ENCODE data around the gene KDM1B. TPM values are rescaled to one million over a fixed set of nuclear protein-coding genes. Genes with fewer than 3 reads are reported as not detected.

The KDM1B gene
- total and polyA plus RNA-seq, 5 donors from 2014 or later: 0.94 to 13.1 (median 3.2) TPM

DNA sequence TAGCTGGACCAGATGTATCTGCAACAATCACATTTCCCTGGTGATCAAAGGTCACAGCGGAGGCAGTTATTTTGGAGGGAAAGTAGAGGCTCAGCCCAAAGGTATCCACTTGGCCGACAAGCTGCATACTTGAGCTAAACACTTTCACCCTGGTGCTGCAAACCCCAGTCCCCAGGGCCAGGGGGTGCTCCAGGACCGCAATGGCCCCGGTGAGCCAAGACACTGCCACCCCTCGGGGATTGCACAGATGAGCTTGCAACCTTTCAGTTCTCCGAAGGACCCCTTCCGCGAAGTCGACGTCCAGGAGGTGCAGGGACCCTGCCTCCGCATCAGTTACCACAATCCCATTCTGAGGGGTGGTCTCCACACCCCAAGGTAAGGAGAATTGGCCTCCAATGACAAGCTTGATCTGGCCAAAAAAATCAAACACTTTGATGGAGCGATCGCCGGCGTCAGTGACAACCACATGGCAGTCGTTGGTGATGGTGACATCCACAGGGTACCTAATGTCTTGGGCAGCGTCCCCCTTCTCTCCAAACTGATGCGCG is 33.6 kb upstream of the KDM1B start:
- ATAC-seq (ENCODE audit: low read depth in 2 of 2): no peak
- peaks cover 0 to 19% (median 9%) of the 10 kb centered on the region in 4 donors for H3K4me1 Mint-ChIP-seq
- H3K36me3 Mint-ChIP-seq: no peaks in the 10 kb centered on the region
- no peak overlapping the region for H3K4me3 ChIP-seq (ENCODE audit: low read depth, low read length)
- peak overlapping the region in 3 of 4 donors; percentile 67 to 88 (median 85) for H3K4me3 Mint-ChIP-seq
- no peaks in the 10 kb centered on the region for H3K27me3 Mint-ChIP-seq
- H3K27me3 ChIP-seq (ENCODE audit: control insufficient read depth, insufficient read depth, low read length): peaks cover 6% of the 10 kb centered on the region
- H3K36me3 ChIP-seq (ENCODE audit: control insufficient read depth, insufficient read depth, low read length): no peaks in the 10 kb centered on the region
- H3K9me3 Mint-ChIP-seq: peaks cover 0 to 8% (median 1%) of the 10 kb centered on the region in 7 donors
- H3K4me1 ChIP-seq (ENCODE audit: control insufficient read depth, insufficient read depth, low read length, poor library complexity, severe bottlenecking): peaks cover 8% of the 10 kb centered on the region
- peaks cover 0 to 2% of the 10 kb centered on the region in 2 experiments for H3K9me3 ChIP-seq (ENCODE audit: control insufficient read depth in 2 of 2, low read length in 2 of 2)
- no peak overlapping the region for H3K27ac Mint-ChIP-seq
- no peak overlapping the region for H3K27ac ChIP-seq (ENCODE audit: insufficient read depth, low read length, poor library complexity, severe bottlenecking)
- DNase-seq: no peak

DNA sequence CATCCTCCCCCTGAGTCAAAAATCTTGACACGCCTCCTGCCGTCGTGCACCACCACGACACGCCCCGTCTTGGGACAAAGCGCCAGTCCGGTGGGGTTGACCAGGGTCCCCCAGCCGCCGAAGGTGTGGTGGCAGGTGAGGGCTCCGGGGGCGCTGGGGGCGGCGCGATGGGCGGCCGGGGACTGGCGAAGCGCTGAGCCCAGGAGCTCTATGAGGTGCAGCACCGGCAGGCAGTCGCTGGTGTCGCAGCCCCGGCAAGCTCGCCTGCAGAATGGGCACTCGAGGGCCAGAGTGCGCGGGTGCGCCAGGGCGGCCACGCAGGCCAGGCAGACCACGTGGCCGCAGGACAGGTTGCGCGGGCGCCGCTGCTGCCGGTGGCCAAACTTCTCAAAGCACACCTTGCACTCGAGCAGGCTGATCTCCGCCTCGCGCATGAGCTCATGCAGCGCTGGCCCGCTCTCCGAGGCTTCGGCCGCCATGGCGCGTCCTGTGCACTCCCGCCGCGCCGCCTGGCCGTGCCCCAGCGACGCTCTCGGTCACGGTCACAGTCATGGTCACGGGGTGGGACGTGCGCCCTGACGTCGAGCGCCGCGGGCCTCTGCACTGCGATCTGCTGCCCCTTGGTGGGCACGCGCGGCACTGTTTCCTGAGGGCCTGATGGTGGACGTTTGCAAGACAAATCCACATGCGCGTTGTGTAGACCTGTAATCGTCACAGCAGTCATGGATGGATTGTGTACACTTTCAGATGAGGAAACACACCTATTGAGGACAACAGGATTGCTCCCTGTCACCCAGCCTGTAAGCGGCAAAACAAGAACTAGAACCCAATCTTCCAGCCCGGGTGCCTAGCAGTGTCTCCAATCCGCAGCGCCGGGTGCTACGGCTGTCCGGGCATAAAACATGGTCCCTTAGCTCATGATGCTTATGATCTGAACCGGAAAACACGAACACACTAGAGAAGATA is 32.8 kb upstream of the KDM1B start, which contains the start of gene NHLRC1:
Gene NHLRC1 (minus strand): TSS at position 550 of the 966 bp plus-strand sequence. CDS start 71 bp downstream, at position 479.
- peak within 1 kb of the TSS; percentile 67 for H3K4me3 ChIP-seq (ENCODE audit: low read depth, low read length)
- H3K9me3 ChIP-seq (ENCODE audit: control insufficient read depth in 2 of 2, low read length in 2 of 2): peaks cover 0 to 2% of the 10 kb centered on the region in 2 experiments
- Mint-ChIP-seq H3K27ac (peak within 1 kb of the TSS; percentile 1 to 87 (median 8)), H3K9me3 (peaks cover 0 to 8% (median 1%) of the 10 kb centered on the region in 7 donors), H3K4me1 (peaks cover 0 to 19% (median 9%) of the 10 kb centered on the region in 4 donors), H3K4me3 (peak within 1 kb of the TSS; percentile 85 to 88 (median 88)), H3K27me3 (no peaks in the 10 kb centered on the region), H3K36me3 (no peaks in the 10 kb centered on the region)
- H3K27ac ChIP-seq (ENCODE audit: insufficient read depth, low read length, poor library complexity, severe bottlenecking): no peak within 1 kb of the TSS
- H3K27me3 ChIP-seq (ENCODE audit: control insufficient read depth, insufficient read depth, low read length): peaks cover 6% of the 10 kb centered on the region
- ATAC-seq (ENCODE audit: low read depth in 2 of 2) (peak; percentile 99), DNase-seq (peak; percentile 57 to 87 (median 64))
- peaks cover 8% of the 10 kb centered on the region for H3K4me1 ChIP-seq (ENCODE audit: control insufficient read depth, insufficient read depth, low read length, poor library complexity, severe bottlenecking)
- no peaks in the 10 kb centered on the region for H3K36me3 ChIP-seq (ENCODE audit: control insufficient read depth, insufficient read depth, low read length)

DNA sequence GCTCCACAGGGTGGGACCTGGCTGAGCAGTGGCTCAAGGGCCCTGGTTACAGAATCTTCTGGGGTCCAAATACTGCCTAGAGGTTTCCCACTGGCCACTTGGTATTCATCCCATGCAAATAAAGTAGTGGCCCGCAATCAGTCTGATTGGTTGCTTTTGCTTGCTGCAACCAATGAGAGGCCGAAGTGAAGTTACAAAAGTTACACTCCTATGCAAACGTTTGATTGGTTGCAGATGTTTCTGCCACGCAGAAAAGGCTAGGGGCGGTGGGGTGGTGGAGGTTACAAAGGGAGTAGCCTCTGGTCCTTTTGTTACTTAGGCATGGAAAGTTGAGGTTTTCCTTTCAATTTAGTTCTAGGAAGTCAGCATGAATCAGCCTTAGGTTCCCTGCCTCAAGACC is 29.1 kb upstream of the KDM1B start:
- H3K4me1 ChIP-seq (ENCODE audit: control insufficient read depth, insufficient read depth, low read length, poor library complexity, severe bottlenecking): peaks cover 8% of the 10 kb centered on the region
- H3K9me3 ChIP-seq (ENCODE audit: control insufficient read depth in 2 of 2, low read length in 2 of 2): no peaks in the 10 kb centered on the region
- no peak for DNase-seq
- Mint-ChIP-seq H3K27ac (no peak overlapping the region), H3K4me1 (peaks cover 0 to 16% (median 5%) of the 10 kb centered on the region in 4 donors), H3K9me3 (peaks cover 0 to 2% (median 0%) of the 10 kb centered on the region in 7 donors), H3K4me3 (no peak overlapping the region), H3K36me3 (peaks cover 8% of the 10 kb centered on the region), H3K27me3 (no peaks in the 10 kb centered on the region)
- H3K27me3 ChIP-seq (ENCODE audit: control insufficient read depth, insufficient read depth, low read length): peaks cover 2% of the 10 kb centered on the region
- H3K27ac ChIP-seq (ENCODE audit: insufficient read depth, low read length, poor library complexity, severe bottlenecking): no peak overlapping the region
- no peak overlapping the region for H3K4me3 ChIP-seq (ENCODE audit: low read depth, low read length)
- H3K36me3 ChIP-seq (ENCODE audit: control insufficient read depth, insufficient read depth, low read length): peaks cover 5% of the 10 kb centered on the region
- ATAC-seq (ENCODE audit: low read depth in 2 of 2): no peak

DNA sequence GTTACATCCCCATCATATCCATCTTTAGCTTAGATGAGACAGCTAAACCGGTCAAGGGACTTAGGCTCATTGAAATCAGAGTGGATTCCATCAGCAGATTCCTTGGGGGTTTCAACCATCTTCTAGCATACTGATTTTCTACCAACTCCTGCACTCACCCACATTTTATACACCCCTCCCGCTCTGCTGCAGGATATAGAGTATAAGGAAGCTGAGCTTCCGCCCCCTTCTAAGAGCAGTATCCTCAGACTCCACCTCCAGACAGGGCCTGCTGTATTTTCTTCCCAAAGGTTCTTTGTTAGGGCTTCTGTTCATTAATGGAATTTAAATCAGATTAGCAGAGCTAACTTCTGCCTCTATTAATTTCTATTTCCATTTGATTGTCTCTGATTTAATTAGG is 22.9 kb upstream of the KDM1B start:
- Histone ChIP-seq H3K27ac (ENCODE audit: insufficient read depth, low read length, poor library complexity, severe bottlenecking) (no peak overlapping the region), H3K4me3 (ENCODE audit: low read depth, low read length) (no peak overlapping the region), H3K36me3 (ENCODE audit: control insufficient read depth, insufficient read depth, low read length) (peaks cover 32% of the 10 kb centered on the region), H3K4me1 (ENCODE audit: control insufficient read depth, insufficient read depth, low read length, poor library complexity, severe bottlenecking) (no peaks in the 10 kb centered on the region), H3K27me3 (ENCODE audit: control insufficient read depth, insufficient read depth, low read length) (no peaks in the 10 kb centered on the region), H3K9me3 (ENCODE audit: control insufficient read depth in 2 of 2, low read length in 2 of 2) (no peaks in the 10 kb centered on the region)
- H3K27me3 Mint-ChIP-seq: no peaks in the 10 kb centered on the region
- ATAC-seq (ENCODE audit: low read depth in 2 of 2) (no peak), DNase-seq (no peak)
- H3K4me3 Mint-ChIP-seq: no peak overlapping the region
- no peak overlapping the region for H3K27ac Mint-ChIP-seq
- peaks cover 0 to 4% (median 2%) of the 10 kb centered on the region in 4 donors for H3K4me1 Mint-ChIP-seq
- H3K36me3 Mint-ChIP-seq: peaks cover 40% of the 10 kb centered on the region
- no peaks in the 10 kb centered on the region for H3K9me3 Mint-ChIP-seq

DNA sequence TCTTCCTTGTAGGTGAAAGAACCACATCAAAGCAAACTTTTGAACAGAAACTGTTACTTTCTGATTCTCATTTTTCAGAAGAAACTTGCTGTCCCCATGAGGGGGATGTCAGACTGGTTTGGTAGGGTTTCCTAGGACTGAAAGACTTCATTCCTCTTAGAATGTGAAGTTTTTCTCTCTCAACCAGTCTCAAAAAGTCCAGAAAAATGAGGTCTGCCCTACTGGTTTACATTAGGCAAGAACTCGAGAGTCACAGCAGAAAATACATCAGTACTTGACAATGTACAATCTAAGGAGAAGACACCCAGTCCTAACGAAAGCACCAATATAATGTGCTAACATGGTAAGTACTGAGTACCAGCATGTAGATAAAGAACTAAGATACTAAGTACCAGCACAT is 20.1 kb upstream of the KDM1B start:
- Histone ChIP-seq H3K4me3 (ENCODE audit: low read depth, low read length) (no peak overlapping the region), H3K27me3 (ENCODE audit: control insufficient read depth, insufficient read depth, low read length) (no peaks in the 10 kb centered on the region), H3K9me3 (ENCODE audit: control insufficient read depth in 2 of 2, low read length in 2 of 2) (no peaks in the 10 kb centered on the region), H3K36me3 (ENCODE audit: control insufficient read depth, insufficient read depth, low read length) (peaks cover 45% of the 10 kb centered on the region), H3K4me1 (ENCODE audit: control insufficient read depth, insufficient read depth, low read length, poor library complexity, severe bottlenecking) (no peaks in the 10 kb centered on the region), H3K27ac (ENCODE audit: insufficient read depth, low read length, poor library complexity, severe bottlenecking) (no peak overlapping the region)
- Mint-ChIP-seq H3K36me3 (peaks cover 46% of the 10 kb centered on the region), H3K4me1 (peaks cover 0 to 4% (median 3%) of the 10 kb centered on the region in 4 donors), H3K27me3 (no peaks in the 10 kb centered on the region), H3K27ac (no peak overlapping the region), H3K4me3 (no peak overlapping the region), H3K9me3 (no peaks in the 10 kb centered on the region)
- DNase-seq (no peak), ATAC-seq (ENCODE audit: low read depth in 2 of 2) (no peak)

DNA sequence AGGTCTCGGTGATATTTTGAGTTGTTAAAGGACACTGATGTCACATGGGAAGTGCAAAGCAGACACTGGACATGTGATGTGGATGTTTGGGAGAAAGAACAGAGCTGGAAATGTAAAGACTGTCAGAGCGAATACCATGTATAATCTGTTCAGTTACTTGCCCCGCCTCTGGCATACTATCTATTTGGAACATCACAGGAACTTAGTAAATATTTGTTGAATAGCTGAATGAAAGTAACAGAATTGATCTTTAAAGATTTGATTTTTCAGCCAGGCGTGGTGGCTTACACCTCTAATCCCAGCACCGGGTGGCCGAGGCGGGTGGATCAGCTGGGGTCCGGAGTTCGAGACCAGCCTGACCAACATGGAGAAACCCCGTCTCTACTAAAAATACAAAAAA is 19.0 kb upstream of the KDM1B start:
- Mint-ChIP-seq H3K27ac (no peak overlapping the region), H3K9me3 (no peaks in the 10 kb centered on the region), H3K36me3 (peaks cover 51% of the 10 kb centered on the region), H3K4me3 (no peak overlapping the region), H3K4me1 (peaks cover 0 to 4% (median 3%) of the 10 kb centered on the region in 4 donors), H3K27me3 (no peaks in the 10 kb centered on the region)
- DNase-seq (no peak), ATAC-seq (ENCODE audit: low read depth in 2 of 2) (no peak)
- H3K4me3 ChIP-seq (ENCODE audit: low read depth, low read length): no peak overlapping the region
- no peaks in the 10 kb centered on the region for H3K9me3 ChIP-seq (ENCODE audit: control insufficient read depth in 2 of 2, low read length in 2 of 2)
- no peaks in the 10 kb centered on the region for H3K4me1 ChIP-seq (ENCODE audit: control insufficient read depth, insufficient read depth, low read length, poor library complexity, severe bottlenecking)
- no peak overlapping the region for H3K27ac ChIP-seq (ENCODE audit: insufficient read depth, low read length, poor library complexity, severe bottlenecking)
- H3K36me3 ChIP-seq (ENCODE audit: control insufficient read depth, insufficient read depth, low read length): peaks cover 53% of the 10 kb centered on the region
- no peaks in the 10 kb centered on the region for H3K27me3 ChIP-seq (ENCODE audit: control insufficient read depth, insufficient read depth, low read length)

DNA sequence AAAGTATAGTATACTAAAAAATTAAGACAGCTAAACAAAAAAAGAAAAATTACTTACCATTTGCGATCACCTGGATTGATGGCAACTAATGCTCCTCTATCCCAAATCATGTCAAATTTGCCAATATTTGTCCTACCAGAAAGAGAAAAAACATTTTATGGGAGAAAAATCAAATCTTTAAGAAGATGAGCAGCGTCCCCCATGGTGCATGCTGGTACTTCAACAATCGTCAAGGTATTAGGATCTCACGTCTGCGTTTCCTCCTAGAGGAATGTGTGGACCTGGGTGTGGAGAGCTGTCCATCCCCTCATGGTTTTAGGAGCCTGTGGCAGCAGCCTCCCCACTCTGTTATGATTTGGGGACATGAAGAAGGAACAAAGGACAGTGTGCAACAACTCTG is 16.3 kb upstream of the KDM1B start:
- no peak overlapping the region for H3K27ac Mint-ChIP-seq
- Histone ChIP-seq H3K9me3 (ENCODE audit: control insufficient read depth in 2 of 2, low read length in 2 of 2) (no peaks in the 10 kb centered on the region), H3K36me3 (ENCODE audit: control insufficient read depth, insufficient read depth, low read length) (peaks cover 66% of the 10 kb centered on the region), H3K4me1 (ENCODE audit: control insufficient read depth, insufficient read depth, low read length, poor library complexity, severe bottlenecking) (no peaks in the 10 kb centered on the region), H3K27ac (ENCODE audit: insufficient read depth, low read length, poor library complexity, severe bottlenecking) (no peak overlapping the region), H3K27me3 (ENCODE audit: control insufficient read depth, insufficient read depth, low read length) (no peaks in the 10 kb centered on the region), H3K4me3 (ENCODE audit: low read depth, low read length) (no peak overlapping the region)
- H3K9me3 Mint-ChIP-seq: no peaks in the 10 kb centered on the region
- ATAC-seq (ENCODE audit: low read depth in 2 of 2): no peak
- peaks cover 59% of the 10 kb centered on the region for H3K36me3 Mint-ChIP-seq
- H3K4me1 Mint-ChIP-seq: peaks cover 3 to 6% (median 4%) of the 10 kb centered on the region in 4 donors
- H3K4me3 Mint-ChIP-seq: no peak overlapping the region
- no peak for DNase-seq
- H3K27me3 Mint-ChIP-seq: no peaks in the 10 kb centered on the region
